GM12875 (cell line): Measurements from ENCODE around the gene HS6ST2.

Experiments used
- H3K4me3 ChIP-seq: one replicate; pipeline ENCODE4 v1.5.1; 2011; ENCODE audit warnings: low read depth, low read length, control low read depth
- TF ChIP-seq, protein P1 (sequence below): IDR thresholded peaks from 2 replicates; pipeline ENCODE4 v1.5.1; 2011; ENCODE audit warnings: low read depth, mild to moderate bottlenecking, control low read depth, inconsistent platforms, low read length, moderate library complexity, borderline replicate concordance; ENCODE audit not compliant: insufficient read depth

HS6ST2 gene

DNA sequence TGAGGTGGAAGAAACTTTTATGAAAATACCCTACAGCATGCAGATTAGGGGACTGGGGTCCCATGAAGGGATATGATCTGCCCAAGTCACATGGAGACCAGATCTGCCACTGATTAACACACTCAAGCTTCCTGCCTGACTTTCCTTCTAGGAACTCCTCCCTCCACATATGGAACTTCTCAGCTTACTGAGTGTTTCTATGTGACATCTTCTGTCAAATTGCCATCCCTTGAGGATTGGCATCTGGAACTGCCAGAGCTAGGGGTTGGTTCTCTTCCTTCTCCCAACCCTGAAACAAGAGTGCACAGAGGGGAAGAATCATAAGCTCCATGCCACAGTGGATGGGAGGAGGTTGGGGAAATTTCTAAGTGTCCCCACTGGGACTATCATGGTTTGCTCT, 319.0 kb downstream of the HS6ST2 start:
- TF ChIP-seq, protein P1, sequence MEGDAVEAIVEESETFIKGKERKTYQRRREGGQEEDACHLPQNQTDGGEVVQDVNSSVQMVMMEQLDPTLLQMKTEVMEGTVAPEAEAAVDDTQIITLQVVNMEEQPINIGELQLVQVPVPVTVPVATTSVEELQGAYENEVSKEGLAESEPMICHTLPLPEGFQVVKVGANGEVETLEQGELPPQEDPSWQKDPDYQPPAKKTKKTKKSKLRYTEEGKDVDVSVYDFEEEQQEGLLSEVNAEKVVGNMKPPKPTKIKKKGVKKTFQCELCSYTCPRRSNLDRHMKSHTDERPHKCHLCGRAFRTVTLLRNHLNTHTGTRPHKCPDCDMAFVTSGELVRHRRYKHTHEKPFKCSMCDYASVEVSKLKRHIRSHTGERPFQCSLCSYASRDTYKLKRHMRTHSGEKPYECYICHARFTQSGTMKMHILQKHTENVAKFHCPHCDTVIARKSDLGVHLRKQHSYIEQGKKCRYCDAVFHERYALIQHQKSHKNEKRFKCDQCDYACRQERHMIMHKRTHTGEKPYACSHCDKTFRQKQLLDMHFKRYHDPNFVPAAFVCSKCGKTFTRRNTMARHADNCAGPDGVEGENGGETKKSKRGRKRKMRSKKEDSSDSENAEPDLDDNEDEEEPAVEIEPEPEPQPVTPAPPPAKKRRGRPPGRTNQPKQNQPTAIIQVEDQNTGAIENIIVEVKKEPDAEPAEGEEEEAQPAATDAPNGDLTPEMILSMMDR = no peak

DNA sequence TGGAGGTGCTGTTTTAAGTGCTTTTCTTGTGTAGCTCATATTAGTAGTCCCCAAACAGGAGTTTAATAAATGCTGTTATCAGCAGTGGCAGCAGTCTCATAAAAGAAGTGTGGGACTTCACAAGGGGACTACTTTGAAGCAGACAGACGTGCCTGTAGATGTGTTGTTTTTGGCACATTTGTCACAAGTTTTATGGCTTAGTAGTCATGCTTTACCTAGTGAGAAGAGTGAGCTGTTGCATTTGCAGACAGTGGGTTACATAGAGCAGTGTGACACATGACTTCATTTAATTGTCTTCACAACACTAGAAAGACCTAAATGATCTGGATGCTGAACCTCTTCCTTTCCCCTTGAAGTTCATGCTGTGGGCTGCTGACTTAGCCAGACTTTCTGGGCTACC, 320.1 kb downstream of the HS6ST2 start:
- no peak overlapping the region for H3K4me3 ChIP-seq
- TF ChIP-seq, protein P1 = no peak

More for the DNA sequence above, 319.0 kb downstream of the HS6ST2 start:
- H3K4me3 ChIP-seq = no peak overlapping the region

DNA sequence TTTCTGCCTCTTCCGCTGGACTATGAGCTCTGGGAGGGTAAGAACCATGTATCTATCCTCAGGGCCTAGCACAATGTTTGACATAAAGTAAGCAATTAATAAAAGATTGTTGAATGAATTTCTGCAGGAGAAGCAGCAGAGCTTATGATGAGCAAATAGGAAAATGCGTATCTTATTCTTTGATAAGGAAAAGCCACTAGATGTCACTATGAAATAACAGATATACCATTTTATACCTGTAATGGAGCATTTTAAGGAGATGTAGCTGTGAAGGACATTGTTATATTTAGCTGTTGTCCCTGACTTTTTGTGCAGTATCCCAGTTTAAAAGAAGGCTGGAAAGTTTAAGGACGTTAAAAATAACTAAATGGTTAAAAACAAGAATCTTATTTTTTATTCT, 322.3 kb downstream of the HS6ST2 start:
- TF ChIP-seq, protein P1 = no peak

DNA sequence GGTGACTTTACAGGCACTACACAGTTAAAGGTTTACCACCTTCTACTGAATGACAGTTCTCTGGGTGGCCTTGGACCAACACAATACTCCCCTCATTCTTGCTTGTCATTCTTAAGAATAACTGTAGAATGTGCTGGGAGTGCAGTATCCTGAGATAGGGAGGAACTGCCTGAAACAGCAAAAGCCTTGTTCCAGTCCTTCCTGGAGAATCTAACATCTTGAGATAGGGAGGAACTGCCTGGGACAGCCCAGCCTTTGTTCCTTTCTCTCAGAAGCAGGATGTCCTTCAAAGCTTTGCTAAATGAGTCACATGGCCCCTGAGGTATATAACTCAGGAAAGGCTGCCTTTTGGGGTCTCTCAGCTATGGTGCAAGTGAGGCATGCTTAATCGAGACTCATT, 323.9 kb downstream of the HS6ST2 start:
- H3K4me3 ChIP-seq = no peak overlapping the region
- TF ChIP-seq, protein P1 = no peak

More for the DNA sequence above, 322.3 kb downstream of the HS6ST2 start:
- H3K4me3 ChIP-seq = no peak overlapping the region

DNA sequence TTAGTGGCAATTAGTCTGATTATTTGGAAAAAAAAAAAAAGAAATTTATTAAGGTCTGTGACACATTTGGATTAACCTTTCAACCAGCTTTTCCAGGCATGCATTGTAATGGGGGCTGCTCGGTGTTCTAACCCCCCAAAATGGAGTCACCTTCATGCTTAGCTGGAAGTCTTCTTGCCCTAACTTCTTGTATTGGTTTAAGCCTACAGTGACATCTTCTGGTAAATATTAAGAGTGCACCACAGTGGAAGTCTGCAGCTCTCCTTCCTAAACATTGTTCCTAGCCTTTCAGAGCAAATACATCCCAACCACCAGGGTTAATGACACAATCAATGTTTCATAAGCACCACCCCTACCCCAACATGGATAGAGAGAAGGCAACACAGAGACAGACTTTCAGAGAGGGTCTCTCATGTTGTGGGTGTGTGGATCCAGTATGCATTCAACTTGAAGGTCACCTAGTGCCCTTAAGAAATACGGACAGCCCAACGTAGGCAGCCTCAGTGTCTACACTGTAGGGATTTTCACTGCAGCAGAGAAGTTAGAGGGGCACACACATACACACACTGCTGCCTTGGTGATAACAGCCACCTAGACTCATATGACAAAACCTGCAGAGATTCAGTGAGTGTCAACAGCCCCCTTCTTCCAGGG, 326.7 kb downstream of the HS6ST2 start:
- H3K4me3 ChIP-seq = no peak overlapping the region
- TF ChIP-seq, protein P1 = peak; percentile 46; the same call in 1 of the 2 replicates

DNA sequence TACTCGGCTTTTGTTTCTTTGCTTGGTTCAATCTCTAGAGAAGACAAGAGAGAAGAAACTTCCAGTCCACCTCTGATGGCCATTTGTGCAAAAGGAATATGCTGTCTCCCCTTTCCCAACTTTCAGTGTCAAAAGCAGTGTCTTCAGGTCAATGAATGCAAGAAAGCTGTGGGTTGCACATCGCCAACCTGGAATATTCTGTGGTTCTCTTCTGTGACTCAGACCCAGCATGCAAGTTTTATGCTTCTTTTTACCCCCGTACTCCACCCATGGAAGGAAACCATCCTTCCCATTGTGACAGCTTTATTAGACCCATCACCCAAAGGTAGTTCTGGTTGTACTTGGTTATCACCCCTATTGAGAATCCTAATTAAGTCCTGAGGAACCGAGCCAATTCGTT, 334.0 kb downstream of the HS6ST2 start:
- TF ChIP-seq, protein P1 = no peak
- H3K4me3 ChIP-seq = no peak overlapping the region

DNA sequence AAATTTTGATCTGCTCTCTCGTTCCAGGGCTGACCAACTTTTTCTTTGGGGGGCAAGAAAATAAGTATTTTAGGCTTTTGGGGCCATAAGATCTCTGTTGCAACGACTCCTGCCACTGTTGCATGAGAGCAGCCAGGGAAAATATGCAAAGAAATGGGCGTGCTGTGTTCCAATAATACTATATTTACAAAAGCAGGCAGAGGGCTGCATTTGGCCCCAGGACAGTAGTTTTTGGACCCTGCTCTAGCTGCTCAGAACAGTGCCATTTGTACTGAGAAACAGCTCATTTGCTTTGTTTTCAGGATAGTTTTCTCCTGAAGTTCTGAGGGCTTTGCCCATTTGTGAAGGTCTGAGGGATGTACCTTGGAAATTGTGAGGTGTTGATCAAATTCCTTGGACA, 334.5 kb downstream of the HS6ST2 start:
- TF ChIP-seq, protein P1 = no peak
- H3K4me3 ChIP-seq = no peak overlapping the region
